ENCODE results near the gene BPIFA3.
A peak's percentile ranks its signal among the peaks of the same experiment; 100 is the strongest.

Gene BPIFA3

DNA sequence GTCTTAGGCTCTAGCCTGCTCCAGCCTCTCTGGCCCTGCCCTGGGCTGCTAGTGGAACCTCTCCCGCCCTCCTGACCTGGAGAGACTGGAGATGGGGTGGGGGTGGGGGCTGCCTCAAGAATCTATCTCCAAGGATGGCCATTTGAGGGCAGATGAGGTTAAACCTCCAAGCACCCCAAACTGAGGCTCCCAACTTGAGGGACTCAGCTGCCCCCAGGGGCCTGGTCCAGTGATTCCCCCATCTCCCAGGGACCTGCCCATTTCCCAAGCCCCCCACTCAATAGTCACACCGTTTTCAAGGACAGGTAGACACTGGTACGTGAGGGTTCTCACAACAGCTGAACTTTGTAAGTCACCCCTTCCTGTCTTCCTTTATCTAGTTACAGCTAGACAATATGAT, 58.7 kb downstream of the BPIFA3 start:
- H4K20me1 ChIP-seq, result no peaks in the 10 kb centered on the region
- peaks cover 39% of the 10 kb centered on the region for H3K4me1 ChIP-seq
- H3K36me3 ChIP-seq, result no peaks in the 10 kb centered on the region
- H3K4me2 ChIP-seq, result peak overlapping the region; percentile 40
- no peaks in the 10 kb centered on the region for H3K27me3 ChIP-seq
- no peak for TF ChIP-seq Cebpa-rat (IDR thresholded peaks at IDR 0.05)
- H3K27ac ChIP-seq, result no peak overlapping the region
- H3K4me3 ChIP-seq, result no peak overlapping the region
- H3K9me3 ChIP-seq, result no peaks in the 10 kb centered on the region
- H3K9ac ChIP-seq, result no peak overlapping the region

DNA sequence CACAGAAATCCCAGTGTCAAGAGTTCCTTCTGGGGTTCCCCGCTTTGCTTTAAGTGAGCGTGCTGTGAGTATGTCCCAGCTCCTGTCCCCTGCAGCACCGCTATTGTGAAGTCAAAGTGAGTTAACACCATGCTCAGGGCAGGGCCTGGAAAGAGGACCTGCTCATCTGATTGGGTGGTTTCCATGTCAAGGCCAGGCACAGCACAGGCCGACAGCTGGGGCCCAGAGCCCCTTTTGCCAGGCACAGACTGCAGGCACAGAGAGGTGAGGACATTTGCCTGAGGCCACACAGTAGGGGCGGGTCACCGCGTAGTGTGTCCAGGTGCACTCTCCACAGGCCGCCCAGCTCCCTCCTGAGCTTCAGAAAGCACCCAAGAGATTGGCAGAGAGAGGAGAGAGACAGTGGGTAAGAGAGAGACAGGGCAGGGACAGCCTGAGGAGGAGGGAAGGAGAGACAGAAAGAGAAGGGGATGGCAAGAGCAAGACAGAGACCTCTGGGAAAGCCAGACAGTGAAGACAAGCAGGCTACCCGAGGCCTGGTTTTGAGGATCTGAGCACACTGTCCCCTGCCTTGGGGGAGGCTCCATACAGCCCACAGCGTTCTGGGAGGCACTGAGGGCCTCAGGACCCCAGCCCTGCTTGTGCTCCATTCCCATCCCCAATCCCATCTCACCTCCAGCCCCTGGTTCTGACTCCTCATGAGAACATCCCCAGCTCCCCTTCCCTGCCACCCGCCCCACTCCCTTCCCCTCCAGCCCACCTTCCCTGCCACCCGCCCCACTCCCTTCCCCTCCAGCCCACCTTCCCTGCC, 59.4 kb downstream of the BPIFA3 start:
- no peak overlapping the region for H3K9ac ChIP-seq
- H4K20me1 ChIP-seq, result no peaks in the 10 kb centered on the region
- no peaks in the 10 kb centered on the region for H3K36me3 ChIP-seq
- no peak for TF ChIP-seq Cebpa-rat (IDR thresholded peaks at IDR 0.05)
- H3K4me3 ChIP-seq, result no peak overlapping the region
- no peak overlapping the region for H3K4me2 ChIP-seq
- H3K27ac ChIP-seq, result no peak overlapping the region
- peaks cover 39% of the 10 kb centered on the region for H3K4me1 ChIP-seq
- H3K9me3 ChIP-seq, result no peaks in the 10 kb centered on the region
- no peaks in the 10 kb centered on the region for H3K27me3 ChIP-seq
